Measurements from ENCODE around the gene SLC44A3.
"Not testable (repeated sequence)": the region's sequence is repeated elsewhere in the genome, so short reads cannot be mapped to it uniquely, and the experiment has no call there.

The SLC44A3 gene

DNA sequence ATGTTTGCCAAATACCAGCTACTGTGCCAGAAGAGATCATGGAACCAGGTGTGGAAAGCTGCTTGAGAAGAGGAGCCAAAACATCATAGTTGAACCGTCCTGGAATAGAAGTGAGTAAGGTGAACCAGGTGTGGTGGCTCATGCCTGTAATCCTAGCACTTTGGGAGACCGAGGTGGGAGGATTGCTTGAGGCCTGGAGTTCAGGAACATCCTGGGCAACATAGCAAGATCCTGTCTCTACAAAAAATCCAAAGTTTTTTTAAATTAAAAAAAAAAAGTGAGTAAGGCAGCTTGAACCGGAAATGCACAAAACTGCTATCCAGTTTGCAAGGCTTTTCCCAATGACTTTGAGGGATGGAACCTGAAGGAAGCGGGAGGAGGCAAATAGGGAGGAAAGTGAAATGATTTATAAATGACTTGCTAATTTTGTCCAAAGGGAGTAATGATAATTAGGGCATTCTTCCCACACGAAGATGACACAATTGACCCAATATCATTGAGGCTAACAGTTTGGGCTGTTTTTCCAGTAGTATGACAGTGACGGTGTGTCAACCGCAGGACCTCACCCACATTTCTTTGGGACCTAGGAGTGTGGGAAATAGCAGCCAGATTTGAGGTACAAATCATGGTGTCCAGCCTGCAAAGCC is 108.3 kb downstream of the SLC44A3 start:
- in situ Hi-C loops (cut with MboI; ENCODE audit: low sequenced_read_pairs) = no loop called here

DNA sequence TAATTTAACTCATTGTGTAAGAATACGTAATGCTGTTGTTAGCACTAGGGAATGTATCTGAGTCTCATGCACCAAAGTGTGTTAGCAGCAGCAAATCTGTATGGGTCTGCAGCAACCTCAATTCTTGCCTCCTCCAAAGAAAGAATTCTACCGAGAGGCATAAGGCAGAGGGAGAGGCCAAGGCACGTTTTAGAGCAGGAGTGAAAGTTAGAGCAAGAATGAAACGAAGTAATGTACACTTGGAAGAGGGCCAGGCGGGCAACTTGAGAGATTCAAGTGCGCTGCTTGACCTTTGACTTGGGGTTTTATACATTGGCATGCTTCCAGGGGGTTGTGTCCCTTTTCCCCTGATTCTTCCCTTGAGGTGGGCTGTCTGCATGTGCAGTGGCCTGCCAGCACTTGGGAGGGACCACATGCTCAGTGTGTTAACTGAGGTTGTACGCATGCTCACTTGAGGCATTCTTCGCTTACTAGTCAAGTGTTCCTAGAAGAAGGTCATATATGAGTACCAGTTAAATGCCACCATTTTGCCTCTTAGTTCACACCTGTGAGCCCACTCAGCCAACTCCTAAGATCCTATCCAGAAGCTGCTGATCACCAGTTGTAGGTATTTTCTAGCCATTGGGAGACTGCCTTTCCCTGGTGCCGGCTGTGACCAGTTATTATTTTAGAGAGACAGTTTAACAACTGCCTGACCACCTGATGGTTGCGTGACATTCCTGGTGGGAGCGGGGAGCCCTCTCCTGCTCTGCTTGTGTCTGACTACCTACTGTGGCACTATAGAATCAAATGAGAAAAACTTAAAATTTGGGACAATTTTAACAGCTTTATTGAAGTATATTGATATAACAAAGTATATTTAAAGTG is 109.4 kb downstream of the SLC44A3 start:
- in situ Hi-C loops (cut with MboI; ENCODE audit: low sequenced_read_pairs) = no loop called here

DNA sequence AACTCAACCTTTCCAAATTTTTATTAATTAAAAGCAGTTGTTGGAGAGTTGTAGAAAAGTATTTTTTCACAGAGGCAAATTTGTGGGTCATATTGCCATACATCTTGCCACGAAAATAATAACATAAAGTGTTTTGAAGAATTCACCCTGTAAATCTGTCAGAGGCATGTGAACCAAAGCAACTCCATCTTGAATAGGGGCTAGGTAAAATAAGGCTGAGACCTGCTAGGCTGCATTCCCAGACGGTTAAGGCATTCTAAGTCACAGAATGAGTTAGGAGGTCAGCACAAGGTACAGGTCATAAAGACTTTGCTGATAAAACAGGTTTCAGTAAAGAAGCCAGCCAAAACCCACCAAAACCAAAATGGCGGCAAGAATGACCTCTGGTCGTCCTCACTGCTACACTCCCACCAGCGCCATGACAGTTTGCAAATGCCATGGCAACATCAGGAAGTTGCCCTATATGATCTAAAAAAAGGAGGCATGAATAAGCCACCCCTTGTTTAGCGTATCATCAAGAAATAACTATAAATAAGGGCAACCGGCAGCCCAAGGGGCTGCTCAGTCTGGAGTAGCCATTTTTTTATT is 111.2 kb downstream of the SLC44A3 start:
- in situ Hi-C loops (cut with MboI; ENCODE audit: low sequenced_read_pairs) = no loop called here

DNA sequence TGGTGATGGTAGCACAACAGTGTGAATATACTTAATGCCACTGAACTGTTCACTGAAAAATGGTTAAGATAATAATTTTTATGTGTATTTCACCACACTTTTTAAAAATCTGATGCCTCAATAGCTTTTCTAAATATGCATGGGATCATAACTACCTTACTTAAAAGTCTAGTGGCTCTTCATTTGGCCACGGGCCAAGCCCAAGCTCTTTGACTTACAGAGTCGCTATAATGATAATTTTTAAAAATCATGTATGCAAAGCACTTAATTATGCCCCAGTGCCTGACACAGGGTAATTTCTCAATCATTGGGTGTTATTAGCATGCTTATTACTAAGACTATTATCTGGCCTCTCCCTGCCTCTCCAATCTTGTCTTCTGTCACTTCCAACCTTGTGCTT is 114.4 kb downstream of the SLC44A3 start:
- in situ Hi-C loops (cut with MboI; ENCODE audit: low sequenced_read_pairs) = no loop called here

DNA sequence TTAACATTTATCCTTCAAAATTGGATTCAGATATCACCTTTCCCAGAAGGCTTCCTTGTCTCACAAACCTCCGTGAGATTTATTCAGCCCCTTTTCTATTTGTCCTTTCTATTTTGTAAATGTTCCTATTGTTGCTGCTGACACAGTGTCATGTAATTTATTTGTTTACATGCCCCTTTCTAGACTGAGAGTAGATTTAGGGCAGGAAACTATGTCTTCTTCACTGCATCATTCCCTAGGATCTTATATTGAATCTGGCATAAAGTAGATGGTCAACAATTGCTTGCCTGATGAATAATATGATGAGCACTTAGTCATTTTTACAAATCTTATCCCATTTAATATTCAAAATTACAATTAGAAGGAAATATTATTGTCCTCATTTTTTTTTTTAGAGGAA is 114.9 kb downstream of the SLC44A3 start:
- in situ Hi-C loops (cut with MboI; ENCODE audit: low sequenced_read_pairs) = no loop called here

DNA sequence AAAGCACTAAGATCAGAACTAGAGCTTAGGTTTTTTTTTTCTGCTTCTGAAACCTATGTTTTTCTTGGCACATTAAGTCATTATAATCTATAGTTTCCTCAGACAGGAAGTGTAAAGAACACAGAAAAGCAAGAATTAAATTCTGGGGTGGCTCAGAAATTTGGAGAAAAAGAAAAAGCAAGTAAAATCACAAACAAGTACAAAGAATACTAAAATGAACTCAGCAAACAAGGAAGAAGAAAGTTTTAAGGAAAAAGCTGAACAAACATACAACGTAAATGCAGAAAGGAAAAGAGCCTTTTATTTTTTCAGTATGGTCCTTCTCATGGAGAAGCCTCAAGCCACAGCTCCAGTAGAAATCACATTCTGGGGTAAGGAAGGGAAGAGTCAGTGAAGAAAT is 115.3 kb downstream of the SLC44A3 start:
- in situ Hi-C loops (cut with MboI; ENCODE audit: low sequenced_read_pairs) = no loop called here

DNA sequence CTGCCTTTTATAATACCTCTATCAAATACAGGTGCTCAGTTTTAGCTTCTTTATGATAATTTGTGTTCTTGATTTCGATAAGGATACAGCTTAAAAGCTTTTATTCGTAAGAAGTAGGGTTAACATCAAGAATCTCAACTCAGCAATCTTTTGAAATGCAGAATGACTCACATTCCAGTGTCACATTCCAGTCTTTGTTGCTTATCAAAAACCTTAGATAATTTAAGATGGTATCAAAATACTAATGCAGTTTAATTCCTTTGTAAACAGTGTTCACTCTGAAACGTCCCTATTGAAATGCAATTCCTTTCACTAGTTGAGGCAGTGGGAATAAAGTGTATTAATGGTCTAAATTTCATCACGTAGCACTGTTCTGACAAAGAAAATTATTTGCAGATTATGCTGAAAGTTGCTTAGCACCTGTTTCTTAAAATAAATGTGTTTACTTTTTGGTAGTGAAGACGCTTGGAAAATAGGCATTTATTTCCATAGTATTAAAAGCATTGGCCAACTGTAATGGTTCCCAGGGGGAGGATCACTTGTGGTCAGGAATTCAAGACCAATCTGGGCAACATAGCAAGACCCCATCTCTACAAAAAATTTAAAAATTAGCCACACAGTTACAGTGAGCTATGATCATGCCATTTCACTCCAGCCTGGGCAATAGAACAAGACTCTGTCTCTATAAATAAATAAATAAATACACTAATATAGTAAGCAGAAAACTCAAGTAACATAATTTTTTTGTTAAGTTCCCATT is 116.9 kb downstream of the SLC44A3 start:
- in situ Hi-C loops (cut with MboI; ENCODE audit: low sequenced_read_pairs) = no loop called here

DNA sequence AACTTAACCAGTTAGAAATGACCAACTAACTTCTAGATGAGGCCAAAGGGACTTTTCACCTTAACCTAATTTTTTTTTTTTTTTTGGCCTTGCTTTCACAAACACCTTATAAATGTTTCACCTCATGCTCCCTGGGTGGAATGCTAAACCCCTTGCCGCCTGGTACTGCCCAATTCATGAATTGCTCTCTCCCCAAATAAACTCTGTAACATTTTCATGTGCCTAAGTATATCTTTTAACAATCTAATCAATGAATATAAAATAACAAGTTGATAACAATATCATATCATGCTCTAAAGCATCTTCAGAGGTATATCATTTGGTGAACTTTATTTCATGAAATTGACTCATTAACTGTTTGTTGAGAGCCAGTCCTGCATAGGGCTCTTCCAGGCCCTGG is 117.7 kb downstream of the SLC44A3 start:
- in situ Hi-C loops (cut with MboI; ENCODE audit: low sequenced_read_pairs) = no loop called here

DNA sequence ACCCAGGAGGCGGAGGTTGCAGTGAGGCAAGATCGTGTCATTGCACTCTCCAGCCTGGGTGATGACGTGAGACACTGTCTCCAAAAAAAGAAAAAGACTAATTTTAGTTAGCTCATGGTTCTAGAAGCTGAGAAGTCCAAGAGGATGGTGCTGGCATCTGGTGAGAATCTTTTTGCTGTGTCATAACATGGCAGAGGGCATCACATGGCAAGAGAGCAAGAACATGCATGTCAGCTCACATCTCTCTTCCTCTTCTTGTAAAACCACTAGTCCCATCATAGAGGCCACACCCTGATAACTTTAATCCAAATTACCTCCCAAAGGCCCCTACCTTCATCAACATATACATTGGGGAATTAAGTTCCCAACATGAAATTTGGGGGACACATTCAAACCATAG is 120.6 kb downstream of the SLC44A3 start:
- in situ Hi-C loops (cut with MboI; ENCODE audit: low sequenced_read_pairs) = no loop called here

DNA sequence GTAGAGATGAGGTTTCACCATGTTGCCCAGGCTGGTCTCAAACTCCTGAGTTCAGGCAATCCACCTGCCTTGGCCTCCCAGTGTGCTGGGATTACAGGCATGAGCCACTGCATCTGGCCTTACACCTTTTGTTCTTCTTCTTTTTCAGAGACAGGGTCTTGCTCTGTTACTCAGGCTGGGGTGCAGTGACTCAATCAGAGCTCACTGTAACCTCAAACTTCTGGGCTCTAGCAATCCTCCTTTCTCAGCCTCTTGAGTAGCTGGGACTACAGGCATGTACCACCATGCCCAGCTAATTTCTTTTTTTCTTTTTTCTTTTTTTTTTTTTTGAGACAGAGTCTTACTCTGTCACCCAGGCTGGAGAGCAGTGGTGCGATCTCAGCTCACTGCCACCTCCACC is 121.3 kb downstream of the SLC44A3 start:
- in situ Hi-C loops (cut with MboI; ENCODE audit: low sequenced_read_pairs) = not testable (repeated sequence)

DNA sequence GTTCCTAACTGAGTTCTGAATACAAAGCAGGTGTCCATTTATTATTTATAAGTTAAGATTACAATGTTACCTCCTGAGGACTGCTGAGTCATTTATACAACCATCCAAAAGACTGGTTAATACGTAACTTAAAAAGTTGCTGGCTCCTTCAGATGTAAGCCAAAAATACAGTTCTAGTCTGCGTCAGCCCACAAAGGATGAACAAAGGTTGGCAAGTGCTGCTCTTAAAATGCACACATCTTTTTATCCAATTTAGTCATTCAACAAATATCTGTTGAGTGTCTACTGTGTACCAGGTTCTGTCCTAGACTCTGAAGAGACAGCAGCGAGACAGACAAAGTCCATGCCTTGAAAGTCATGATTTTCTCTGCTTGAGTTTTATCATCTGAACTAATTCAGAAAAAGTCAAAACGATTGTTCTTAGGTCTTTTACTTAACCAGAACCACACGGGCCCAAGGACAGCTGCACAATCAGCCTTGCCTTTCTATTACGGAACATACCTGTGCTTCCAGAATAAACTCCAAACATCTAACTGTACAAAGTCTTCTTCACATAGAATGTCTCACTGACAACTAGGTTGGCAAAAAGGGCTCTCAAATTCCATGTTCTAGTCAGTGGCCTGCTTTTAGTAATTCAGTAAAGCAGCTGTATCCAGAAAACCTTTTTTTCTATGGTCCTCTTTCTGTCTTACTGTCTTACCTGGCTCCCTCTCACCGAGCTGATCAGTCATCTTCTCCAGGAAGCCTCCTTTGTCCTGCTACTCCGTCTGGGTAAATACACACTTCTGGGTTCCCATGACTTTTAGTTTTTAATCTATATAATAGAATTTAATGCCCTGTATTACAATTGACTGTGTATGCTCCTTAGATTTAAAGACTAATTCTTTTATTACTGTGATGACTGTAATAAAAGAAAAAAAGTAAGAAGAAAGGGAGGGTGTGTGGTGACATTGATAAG is 122.3 kb downstream of the SLC44A3 start:
- in situ Hi-C loops (cut with MboI; ENCODE audit: low sequenced_read_pairs) = no loop called here

All from hTERT RPE-1 (cell line).